Measurements from ENCODE around the gene OR5D16.
"Not testable (repeated sequence)": the region's sequence is repeated elsewhere in the genome, so short reads cannot be mapped to it uniquely, and the experiment has no call there.

The OR5D16 gene

GRCh38 chr11:55882997-55883396 lies 44.4 kb downstream of the OR5D16 start, which contains the start of gene TRIM51:
Gene TRIM51, plus strand, starts transcription at chr11:55883297. Its CDS starts 2,132 bp downstream, at chr11:55885429.
- not testable (repeated sequence) for H3K9me3 ChIP-seq (ENCODE audit: severe bottlenecking); H3K36me3 ChIP-seq; H3K27me3 ChIP-seq (ENCODE audit: insufficient read depth, low read depth, severe bottlenecking); DNase-seq; H3K27ac ChIP-seq; H3K4me3 ChIP-seq (ENCODE audit: low read depth, low read length)

- not testable (repeated sequence) for H3K4me3 ChIP-seq (ENCODE audit: low read depth, low read length); H3K27me3 ChIP-seq (ENCODE audit: insufficient read depth, low read depth, severe bottlenecking); DNase-seq; H3K27ac ChIP-seq; H3K36me3 ChIP-seq; H3K9me3 ChIP-seq (ENCODE audit: severe bottlenecking)
Observed at GRCh38 chr11:55884995-55885394, 46.4 kb downstream of the OR5D16 start.

GRCh38 chr11:55885481-55885880 lies 46.9 kb downstream of the OR5D16 start:
- not testable (repeated sequence) for DNase-seq

More at GRCh38 chr11:55885481-55885880, 46.9 kb downstream of the OR5D16 start:
- H3K36me3 ChIP-seq; H3K9me3 ChIP-seq (ENCODE audit: severe bottlenecking); H3K4me3 ChIP-seq (ENCODE audit: low read depth, low read length); H3K27me3 ChIP-seq (ENCODE audit: insufficient read depth, low read depth, severe bottlenecking); H3K27ac ChIP-seq: not testable (repeated sequence)
